Breast epithelium (tissue), 3 donors: ENCODE results near the gene MAP3K2.

Source experiments
- POLR2A ChIP-seq: fragments of 450-650 bp; IDR thresholded peaks from one replicate; pipeline ENCODE4 v1.6.1; 2016; ENCODE audit warnings: antibody characterized with exemption, mild to moderate bottlenecking, moderate library complexity
- POLR2AphosphoS5 ChIP-seq, 3 donors: sonication (generic); formaldehyde crosslinking; IDR thresholded peaks; one replicate each; pipeline ENCODE4 v1.6.1; 2017; ENCODE audit warnings: antibody characterized with exemption in 3 of 3
- TF ChIP-seq, protein P1 (sequence below), 3 donors: fragments of 450-650 bp; IDR thresholded peaks; one replicate each; pipeline ENCODE4 v1.5.1; 2016 to 2017; ENCODE audit warnings: antibody characterized with exemption in 3 of 3, mild to moderate bottlenecking in 3 of 3, moderate library complexity in 3 of 3

DNA sequence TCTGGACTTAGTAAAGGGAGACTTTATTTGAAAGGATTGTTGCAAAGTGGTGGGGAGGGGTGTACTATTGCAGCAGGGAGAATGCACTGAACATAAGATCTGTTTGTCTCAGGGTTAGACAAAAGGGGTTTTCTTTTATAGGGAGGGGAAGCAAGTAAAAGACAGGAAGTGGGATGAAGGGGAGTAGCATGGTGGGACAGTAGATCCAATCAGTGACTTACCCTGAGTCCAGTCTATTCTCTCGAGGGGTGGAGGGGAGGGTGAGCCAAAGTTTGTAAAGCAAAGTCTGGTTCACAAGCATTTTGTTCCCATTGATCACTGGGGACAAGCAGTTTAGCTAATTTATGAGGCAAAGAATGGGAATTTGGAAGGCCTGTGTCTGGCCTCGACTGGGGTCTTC is 132.6 kb downstream of the MAP3K2 start:
- TF ChIP-seq, protein P1, sequence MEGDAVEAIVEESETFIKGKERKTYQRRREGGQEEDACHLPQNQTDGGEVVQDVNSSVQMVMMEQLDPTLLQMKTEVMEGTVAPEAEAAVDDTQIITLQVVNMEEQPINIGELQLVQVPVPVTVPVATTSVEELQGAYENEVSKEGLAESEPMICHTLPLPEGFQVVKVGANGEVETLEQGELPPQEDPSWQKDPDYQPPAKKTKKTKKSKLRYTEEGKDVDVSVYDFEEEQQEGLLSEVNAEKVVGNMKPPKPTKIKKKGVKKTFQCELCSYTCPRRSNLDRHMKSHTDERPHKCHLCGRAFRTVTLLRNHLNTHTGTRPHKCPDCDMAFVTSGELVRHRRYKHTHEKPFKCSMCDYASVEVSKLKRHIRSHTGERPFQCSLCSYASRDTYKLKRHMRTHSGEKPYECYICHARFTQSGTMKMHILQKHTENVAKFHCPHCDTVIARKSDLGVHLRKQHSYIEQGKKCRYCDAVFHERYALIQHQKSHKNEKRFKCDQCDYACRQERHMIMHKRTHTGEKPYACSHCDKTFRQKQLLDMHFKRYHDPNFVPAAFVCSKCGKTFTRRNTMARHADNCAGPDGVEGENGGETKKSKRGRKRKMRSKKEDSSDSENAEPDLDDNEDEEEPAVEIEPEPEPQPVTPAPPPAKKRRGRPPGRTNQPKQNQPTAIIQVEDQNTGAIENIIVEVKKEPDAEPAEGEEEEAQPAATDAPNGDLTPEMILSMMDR (IDR thresholded peaks at IDR 0.05): no peak
- TF ChIP-seq POLR2AphosphoS5 (IDR thresholded peaks at IDR 0.05): no peak
- no peak for TF ChIP-seq POLR2A
